Aorta (tissue), 5 donors: ENCODE results near the gene DENND2A. TPM values are rescaled to one million over a fixed set of nuclear protein-coding genes. Genes with fewer than 3 reads are reported as not detected.

Source experiments
- ATAC-seq: fragments of 200-7000 bp; cut with Tn5 transposase; one replicate; pipeline ENCODE4 v1.9.1; 2022; ENCODE audit warnings: moderate library complexity; ENCODE audit not compliant: low FRiP score
- DNase-seq, 2 donors: peaks; one replicate each; pipeline ENCODE4 v3.0.0-alpha.2; 2020
- H3K27ac ChIP-seq, 2 donors: one replicate each; pipeline ENCODE4 v1.5.1; 2013; ENCODE audit warnings: low read length in 2 of 2, mild to moderate bottlenecking in 2 of 2, moderate library complexity in 2 of 2, control low read depth in 1 of 2, inconsistent platforms in 1 of 2, low read depth in 1 of 2
- H3K27me3 ChIP-seq, 2 donors: one replicate each; pipeline ENCODE4 v1.6.1; 2013; ENCODE audit warnings: control low read depth in 1 of 2, low read length in 1 of 2, mild to moderate bottlenecking in 1 of 2, moderate library complexity in 1 of 2; ENCODE audit not compliant: insufficient read depth in 2 of 2, control insufficient read depth in 1 of 2
- H3K36me3 ChIP-seq, 2 donors: one replicate each; pipeline ENCODE4 v1.6.1; 2013; ENCODE audit warnings: control low read depth in 1 of 2, low read length in 1 of 2, mild to moderate bottlenecking in 1 of 2; ENCODE audit not compliant: insufficient read depth in 2 of 2, control insufficient read depth in 1 of 2
- H3K4me1 ChIP-seq, 2 donors: one replicate each; pipeline ENCODE4 v1.6.1; 2013; ENCODE audit warnings: low read length in 2 of 2, control low read depth in 1 of 2, mild to moderate bottlenecking in 1 of 2, moderate library complexity in 1 of 2; ENCODE audit not compliant: insufficient read depth in 2 of 2, control insufficient read depth in 1 of 2
- H3K4me3 ChIP-seq, 2 donors: one replicate each; pipeline ENCODE4 v1.5.1; 2013; ENCODE audit warnings: low read length in 2 of 2, control low read depth in 1 of 2, mild to moderate bottlenecking in 1 of 2
- H3K9me3 ChIP-seq: one replicate; pipeline ENCODE4 v1.6.1; 2013; ENCODE audit warnings: mild to moderate bottlenecking, low read length; ENCODE audit not compliant: control insufficient read depth
- WGBS, 2 donors: extraction: QIAGEN DNeasy Blood & Tissue Kit; methylation state at CpG; one replicate each; pipeline ENCODE4 v1.1.7; 2013; 5-methylcytosine and 5-hydroxymethylcytosine counted together
- intact Hi-C, 2 donors: fragments of 100-400 bp; cut with DNase I; formaldehyde crosslinking; loops; one replicate each; pipeline versions ENCODE4 v1.14.2 to v1.15.0; 2022
- polyA plus RNA-seq, 2 donors: library from polyadenylated mRNA; stranded (reverse); fragments of 200-250 nt; gene quantifications; one replicate each; pipeline ENCODE4 v1.2.3, GENCODE V29; 2013
- total RNA-seq, 2 donors: library from RNA; stranded (reverse); fragmentation: NEBNext Ultra II Directional; extraction: Animal tissue kit (Norgen Biotek cat#: 25700); gene quantifications; one replicate each; pipeline ENCODE4 v1.2.1, GENCODE V29; 2021
- donor health status: healthy with polysubstance abuse.
- donor health status: Bipolar disorder and iron deficiency.
- donor health status: DM: no; HTN: no; CAD: no.
- donor health status: DM: no; HTN: no; CAD: no.
- donor health status: DM: yes; HTN: yes; CAD: no.

Gene DENND2A
- total and polyA plus RNA-seq, 4 donors = 1.4 to 19.2 (median 3.8) TPM

DNA sequence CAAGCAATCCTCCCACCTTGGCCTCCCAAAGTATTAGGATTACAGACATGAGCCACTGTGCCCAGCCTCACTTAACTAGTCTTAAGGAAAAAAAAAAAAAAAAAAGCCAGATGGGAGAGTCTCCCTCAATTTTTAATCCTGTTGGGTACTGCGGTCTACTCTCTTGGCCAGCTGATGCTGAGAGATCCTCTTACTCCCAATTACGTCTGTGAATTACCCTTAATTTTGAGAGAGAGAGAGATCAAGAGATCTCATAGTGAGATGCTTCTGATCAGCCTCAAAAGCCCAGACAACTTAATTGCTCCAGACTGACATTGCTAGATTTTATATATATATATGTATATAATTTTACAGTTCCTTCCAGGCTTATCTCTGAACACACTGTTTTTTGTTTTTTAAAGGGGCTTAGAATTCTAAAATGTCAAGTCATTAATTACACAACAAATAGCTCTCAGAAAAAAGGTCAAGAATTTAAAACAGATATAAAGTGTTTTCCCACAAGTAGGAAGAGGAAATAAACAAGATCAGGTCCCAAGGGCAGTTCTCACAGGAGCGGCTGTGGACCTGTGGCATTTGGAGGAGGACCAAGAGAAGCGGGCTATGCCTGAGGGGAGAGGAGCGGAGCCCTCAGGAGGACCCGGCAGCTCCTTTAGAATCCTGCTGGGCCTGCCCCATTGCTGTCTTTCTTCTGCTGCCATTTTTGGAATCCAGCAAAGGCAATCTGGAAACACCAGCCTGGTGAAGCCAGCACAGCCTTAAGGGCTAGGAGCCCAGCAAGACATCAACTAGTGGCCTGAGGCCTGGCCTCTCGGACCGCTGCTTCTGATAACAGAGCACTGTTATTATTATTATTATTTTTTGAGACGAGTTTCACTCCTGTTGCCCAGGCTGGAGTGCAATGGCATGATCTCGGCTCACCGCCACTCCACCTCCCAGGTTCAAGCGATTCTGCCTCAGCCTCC is 30.1 kb downstream of the DENND2A start:
- ATAC-seq = no peak
- Histone ChIP-seq H3K36me3 (no peaks in the 10 kb centered on the region), H3K4me1 (no peaks in the 10 kb centered on the region), H3K9me3 (no peaks in the 10 kb centered on the region), H3K4me3 (no peak overlapping the region), H3K27me3 (no peaks in the 10 kb centered on the region), H3K27ac (no peak overlapping the region)
- no peak for DNase-seq
- 57 to 63% methylated on average over 12 of the region's 12 CpGs for WGBS, 2 donors
- intact Hi-C loops = no loop called here

GRCh38 chr7:140609646-140610045 is 31.0 kb downstream of the DENND2A start:
- intact Hi-C loops = no loop called here
- no peak for ATAC-seq
- no peaks in the 10 kb centered on the region for H3K27me3 ChIP-seq
- H3K4me3 ChIP-seq = no peak overlapping the region
- no peaks in the 10 kb centered on the region for H3K9me3 ChIP-seq
- DNase-seq = no peak
- no peaks in the 10 kb centered on the region for H3K36me3 ChIP-seq
- H3K4me1 ChIP-seq = no peaks in the 10 kb centered on the region
- H3K27ac ChIP-seq = no peak overlapping the region
- 92 to 94% methylated on average over 2 of the region's 2 CpGs for WGBS, 2 donors

GRCh38 chr7:140607441-140607989 is 33.1 kb downstream of the DENND2A start:
- Histone ChIP-seq H3K9me3 (no peaks in the 10 kb centered on the region), H3K4me1 (no peaks in the 10 kb centered on the region), H3K4me3 (no peak overlapping the region), H3K27me3 (no peaks in the 10 kb centered on the region), H3K27ac (no peak overlapping the region), H3K36me3 (no peaks in the 10 kb centered on the region)
- 7% methylated on average over 7 of the region's 7 CpGs for WGBS, 2 donors
- ATAC-seq (peak; percentile 69), DNase-seq (peak; percentile 76 to 81)
- intact Hi-C loops = no loop called here

- H3K27me3 ChIP-seq = no peaks in the 10 kb centered on the region
- no peaks in the 10 kb centered on the region for H3K36me3 ChIP-seq
- ATAC-seq (no peak), DNase-seq (no peak)
- H3K4me1 ChIP-seq = no peaks in the 10 kb centered on the region
- H3K27ac ChIP-seq = no peak overlapping the region
- H3K9me3 ChIP-seq = no peaks in the 10 kb centered on the region
- WGBS, 2 donors = 81 to 88% methylated on average over 5 of the region's 5 CpGs
- H3K4me3 ChIP-seq = no peak overlapping the region
- intact Hi-C loops = no loop called here
Observed at GRCh38 chr7:140605337-140605736, 35.3 kb downstream of the DENND2A start.

- ATAC-seq = no peak
- WGBS, 2 donors = 88 to 91% methylated on average over 4 of the region's 4 CpGs
- Histone ChIP-seq H3K27ac (no peak overlapping the region), H3K4me1 (no peaks in the 10 kb centered on the region), H3K27me3 (no peaks in the 10 kb centered on the region), H3K4me3 (no peak overlapping the region), H3K36me3 (no peaks in the 10 kb centered on the region), H3K9me3 (no peaks in the 10 kb centered on the region)
- no peak for DNase-seq
- intact Hi-C loops = no loop called here
Observed at GRCh38 chr7:140604760-140605159, 35.9 kb downstream of the DENND2A start.

GRCh38 chr7:140604076-140604475 is 36.5 kb downstream of the DENND2A start:
- H3K9me3 ChIP-seq = no peaks in the 10 kb centered on the region
- H3K27me3 ChIP-seq = no peaks in the 10 kb centered on the region
- no peaks in the 10 kb centered on the region for H3K36me3 ChIP-seq
- no peak for DNase-seq
- intact Hi-C loops = no loop called here
- no peaks in the 10 kb centered on the region for H3K4me1 ChIP-seq
- no peak for ATAC-seq
- no peak overlapping the region for H3K4me3 ChIP-seq
- 89 to 91% methylated on average over 7 of the region's 7 CpGs for WGBS, 2 donors
- H3K27ac ChIP-seq = no peak overlapping the region

GRCh38 chr7:140601566-140602174 is 38.9 kb downstream of the DENND2A start:
- no peak overlapping the region for H3K4me3 ChIP-seq
- H3K36me3 ChIP-seq = no peaks in the 10 kb centered on the region
- H3K27ac ChIP-seq = no peak overlapping the region
- 61 to 71% methylated on average over 21 of the region's 21 CpGs for WGBS, 2 donors
- intact Hi-C loops = no loop called here
- H3K9me3 ChIP-seq = no peaks in the 10 kb centered on the region
- H3K27me3 ChIP-seq = no peaks in the 10 kb centered on the region
- ATAC-seq (no peak), DNase-seq (no peak)
- no peaks in the 10 kb centered on the region for H3K4me1 ChIP-seq

GRCh38 chr7:140600341-140600740 is 40.3 kb downstream of the DENND2A start:
- no peak overlapping the region for H3K27ac ChIP-seq
- no peaks in the 10 kb centered on the region for H3K27me3 ChIP-seq
- no peaks in the 10 kb centered on the region for H3K4me1 ChIP-seq
- DNase-seq (no peak), ATAC-seq (no peak)
- intact Hi-C loops = no loop called here
- no peaks in the 10 kb centered on the region for H3K36me3 ChIP-seq
- H3K9me3 ChIP-seq = no peaks in the 10 kb centered on the region
- 95 to 96% methylated on average over 3 of the region's 3 CpGs for WGBS, 2 donors
- no peak overlapping the region for H3K4me3 ChIP-seq
